SK-N-MC (cell line): ENCODE results near the gene GFRA1.

Source experiments
- DNase-seq: peaks from one replicate; pipeline ENCODE4 v3.0.0-alpha.2; 2011; ENCODE audit warnings: low read depth, low spot score
- H3K27ac ChIP-seq: fragments of 200-600 bp; sonication (generic); 2 replicates; pipeline ENCODE4 v1.5.1; 2016; ENCODE audit warnings: mixed run types
- H3K36me3 ChIP-seq: fragments of 200-600 bp; sonication (generic); 2 replicates; pipeline ENCODE4 v1.6.1; 2017; ENCODE audit warnings: antibody characterized with exemption, low read length, mixed read lengths; ENCODE audit not compliant: insufficient read depth
- H3K4me3 ChIP-seq: fragments of 200-600 bp; sonication (generic); 2 replicates; pipeline ENCODE4 v1.5.1; 2016
- H3K9ac ChIP-seq: fragments of 200-600 bp; sonication (generic); 2 replicates; pipeline ENCODE4 v1.8.0; 2017; ENCODE audit warnings: mixed run types, mixed read lengths; ENCODE audit not compliant: insufficient read length
- H3K9me3 ChIP-seq: fragments of 200-600 bp; sonication (generic); 2 replicates; pipeline ENCODE4 v1.6.1; 2017; ENCODE audit warnings: low read depth, mild to moderate bottlenecking, antibody characterized with exemption, low read length, moderate library complexity, mixed read lengths
- EZH2 ChIP-seq: fragments of 200-600 bp; sonication (generic); IDR thresholded peaks from one replicate; pipeline ENCODE4 v1.6.1; 2017; ENCODE audit warnings: antibody characterized with exemption
- FOXP2 ChIP-seq: optimal IDR thresholded peaks from 2 replicates; pipeline ENCODE3; 2011; ENCODE audit warnings: mild to moderate bottlenecking, moderate library complexity; ENCODE audit not compliant: insufficient read depth; ENCODE audit errors: extremely low read length, control extremely low read depth
- POLR2AphosphoS5 ChIP-seq: IDR thresholded peaks from 2 replicates; pipeline ENCODE4 v1.6.1; 2012; ENCODE audit warnings: mild to moderate bottlenecking, low read depth, low read length, borderline replicate concordance

Gene GFRA1

DNA sequence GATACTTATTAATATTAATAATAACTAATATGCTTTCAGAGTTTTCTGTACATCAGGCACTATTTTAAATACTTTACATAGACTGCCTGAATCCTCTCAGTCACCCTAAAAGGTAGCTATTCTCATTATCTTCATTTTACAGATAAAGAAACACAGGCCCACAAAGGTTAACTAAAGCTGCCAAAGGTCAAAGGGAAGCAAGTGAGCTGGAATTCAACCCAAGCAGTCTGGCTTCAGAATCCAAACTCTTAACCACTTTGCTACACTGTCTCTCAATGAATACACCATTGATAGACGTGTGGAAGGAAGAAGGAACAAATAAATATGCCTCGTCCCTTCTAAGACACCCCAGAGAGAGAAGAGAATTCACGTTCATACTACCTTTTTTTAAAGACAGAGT lies 52.0 kb downstream of the GFRA1 start:
- TF ChIP-seq POLR2AphosphoS5 (no peak), EZH2 (no peak), FOXP2 (no peak)
- Histone ChIP-seq H3K4me3 (no peak overlapping the region), H3K9ac (no peak overlapping the region), H3K27ac (no peak overlapping the region), H3K9me3 (no peaks in the 10 kb centered on the region), H3K36me3 (no peaks in the 10 kb centered on the region)
- no peak for DNase-seq

DNA sequence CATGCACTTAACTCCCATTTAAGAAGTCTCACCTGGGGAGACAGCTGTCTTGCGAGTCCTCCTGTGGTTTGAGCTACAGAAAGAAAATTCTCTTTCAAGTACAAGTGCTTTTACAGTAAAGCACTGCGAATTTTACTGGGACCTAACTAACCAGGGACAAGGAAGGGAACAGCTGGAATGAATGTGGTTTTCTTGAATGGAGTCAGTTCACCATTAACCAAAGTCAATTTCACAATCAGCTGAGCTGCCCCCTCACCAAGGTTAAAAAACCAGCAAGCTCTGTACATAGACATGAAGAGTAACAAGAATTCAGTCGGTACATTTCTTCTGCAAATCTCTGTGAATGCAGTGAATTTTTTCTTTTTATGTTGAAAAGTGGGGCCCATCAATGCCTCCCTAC lies 56.3 kb downstream of the GFRA1 start:
- TF ChIP-seq FOXP2, result no peak
- TF ChIP-seq POLR2AphosphoS5, result no peak
- no peak for TF ChIP-seq EZH2

DNA sequence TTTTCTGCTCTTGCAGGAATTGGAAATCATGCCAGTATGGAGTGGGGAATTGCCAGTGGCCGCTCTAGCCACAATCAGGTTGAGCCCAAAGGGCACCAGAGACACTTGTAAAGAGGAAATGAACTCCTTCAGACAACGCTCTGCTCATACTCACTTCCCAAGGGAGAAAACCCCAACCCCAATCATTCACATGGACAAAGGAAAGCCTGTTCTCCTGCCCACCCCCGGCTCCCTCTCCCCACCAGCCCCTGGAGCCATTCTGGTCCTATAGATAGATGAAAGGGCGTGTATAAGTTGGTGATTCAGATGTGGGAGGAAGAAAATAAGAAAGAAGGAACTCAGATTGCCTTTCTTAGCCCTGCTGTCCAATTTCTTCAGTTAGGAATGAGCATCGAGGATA lies 57.4 kb downstream of the GFRA1 start:
- no peaks in the 10 kb centered on the region for H3K36me3 ChIP-seq
- H3K4me3 ChIP-seq, result no peak overlapping the region
- TF ChIP-seq EZH2 (no peak), FOXP2 (no peak), POLR2AphosphoS5 (no peak)
- H3K9me3 ChIP-seq, result no peaks in the 10 kb centered on the region
- DNase-seq, result no peak
- H3K27ac ChIP-seq, result no peak overlapping the region
- H3K9ac ChIP-seq, result no peak overlapping the region

More for the DNA sequence above, 56.3 kb downstream of the GFRA1 start:
- H3K9ac ChIP-seq, result no peak overlapping the region
- no peak overlapping the region for H3K27ac ChIP-seq
- no peaks in the 10 kb centered on the region for H3K36me3 ChIP-seq
- no peaks in the 10 kb centered on the region for H3K9me3 ChIP-seq
- no peak overlapping the region for H3K4me3 ChIP-seq
- no peak for DNase-seq

DNA sequence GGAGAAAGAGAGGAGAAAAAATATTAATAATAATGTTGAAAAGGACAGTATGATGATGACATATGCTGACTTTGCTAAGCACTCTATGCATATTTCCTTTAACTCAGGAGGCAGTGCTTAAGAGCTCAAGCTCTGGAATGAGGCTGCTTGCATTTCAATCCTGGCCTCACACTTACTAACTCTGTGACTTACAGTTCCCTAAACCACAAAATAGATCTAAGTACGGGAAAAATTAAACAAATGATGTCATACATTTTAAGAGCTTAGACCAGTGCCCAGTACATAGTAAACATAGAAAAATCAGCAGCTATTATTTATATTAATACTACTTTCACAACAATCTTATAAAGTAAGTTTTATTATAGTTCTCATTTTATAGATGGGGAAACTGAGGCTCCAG lies 61.3 kb downstream of the GFRA1 start:
- H3K36me3 ChIP-seq, result no peaks in the 10 kb centered on the region
- H3K9ac ChIP-seq, result no peak overlapping the region
- H3K27ac ChIP-seq, result no peak overlapping the region
- TF ChIP-seq EZH2 (no peak), POLR2AphosphoS5 (no peak), FOXP2 (no peak)
- H3K4me3 ChIP-seq, result no peak overlapping the region
- DNase-seq, result no peak
- H3K9me3 ChIP-seq, result no peaks in the 10 kb centered on the region

DNA sequence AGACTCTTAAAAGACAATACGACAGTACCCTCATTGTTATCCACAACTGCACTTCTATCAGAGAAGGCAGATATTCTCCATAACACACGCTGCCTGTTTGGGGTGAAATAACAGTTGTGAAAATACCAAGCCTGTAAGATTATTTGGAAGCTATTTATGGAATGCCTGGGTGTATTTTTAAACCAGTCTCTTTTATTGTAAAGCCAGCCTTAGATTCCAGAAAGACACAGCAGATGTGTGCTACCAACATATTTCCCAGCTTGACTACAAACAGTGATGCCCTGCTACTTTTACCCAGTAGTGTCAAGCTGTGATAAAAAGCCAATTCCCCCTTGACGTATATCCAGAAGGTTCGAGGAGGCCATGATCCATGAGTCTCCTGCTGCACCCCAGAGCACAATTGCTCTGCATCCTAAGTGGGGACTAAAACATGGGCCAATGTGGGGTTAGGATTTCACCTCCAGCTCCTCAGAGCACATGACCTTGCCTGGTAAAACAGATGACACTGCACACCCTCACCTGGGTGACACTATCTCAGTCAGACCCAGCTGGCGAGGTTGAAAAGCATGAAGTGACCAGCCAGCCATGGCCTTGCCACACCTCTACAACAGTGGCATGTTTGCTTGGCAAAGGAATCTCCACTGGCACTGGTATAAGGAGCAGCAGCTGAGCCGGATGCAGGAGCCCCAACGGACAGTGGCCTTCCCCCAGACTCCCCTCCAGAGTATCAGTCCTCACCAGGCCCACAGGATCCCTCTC lies 62.2 kb downstream of the GFRA1 start:
- Histone ChIP-seq H3K36me3 (no peaks in the 10 kb centered on the region), H3K9ac (no peak overlapping the region), H3K27ac (no peak overlapping the region), H3K4me3 (no peak overlapping the region), H3K9me3 (no peaks in the 10 kb centered on the region)
- DNase-seq, result no peak
- no peak for TF ChIP-seq EZH2
- no peak for TF ChIP-seq FOXP2
- TF ChIP-seq POLR2AphosphoS5, result no peak

DNA sequence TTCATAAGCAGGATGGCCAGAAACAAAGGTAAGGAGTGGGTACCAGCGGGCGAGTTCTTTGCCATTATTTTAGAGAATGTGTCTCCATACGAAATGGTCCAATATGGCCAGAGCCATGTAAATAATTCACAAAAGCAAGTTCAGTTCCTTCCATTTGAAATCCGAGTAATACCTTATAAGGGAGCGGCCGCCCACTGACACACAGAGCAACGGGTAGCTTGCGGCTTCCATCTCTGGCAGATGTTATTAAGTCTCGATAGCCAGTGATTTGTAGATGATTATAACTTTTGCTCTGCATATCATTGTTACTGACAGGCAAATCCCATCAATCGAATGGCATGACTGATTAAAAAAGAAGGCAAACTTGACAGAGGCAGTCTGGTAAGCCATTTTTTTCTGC lies 63.2 kb downstream of the GFRA1 start:
- no peak overlapping the region for H3K4me3 ChIP-seq
- H3K27ac ChIP-seq, result no peak overlapping the region
- DNase-seq, result no peak
- no peaks in the 10 kb centered on the region for H3K36me3 ChIP-seq
- TF ChIP-seq FOXP2 (no peak), EZH2 (no peak), POLR2AphosphoS5 (no peak)
- no peak overlapping the region for H3K9ac ChIP-seq
- H3K9me3 ChIP-seq, result no peaks in the 10 kb centered on the region

DNA sequence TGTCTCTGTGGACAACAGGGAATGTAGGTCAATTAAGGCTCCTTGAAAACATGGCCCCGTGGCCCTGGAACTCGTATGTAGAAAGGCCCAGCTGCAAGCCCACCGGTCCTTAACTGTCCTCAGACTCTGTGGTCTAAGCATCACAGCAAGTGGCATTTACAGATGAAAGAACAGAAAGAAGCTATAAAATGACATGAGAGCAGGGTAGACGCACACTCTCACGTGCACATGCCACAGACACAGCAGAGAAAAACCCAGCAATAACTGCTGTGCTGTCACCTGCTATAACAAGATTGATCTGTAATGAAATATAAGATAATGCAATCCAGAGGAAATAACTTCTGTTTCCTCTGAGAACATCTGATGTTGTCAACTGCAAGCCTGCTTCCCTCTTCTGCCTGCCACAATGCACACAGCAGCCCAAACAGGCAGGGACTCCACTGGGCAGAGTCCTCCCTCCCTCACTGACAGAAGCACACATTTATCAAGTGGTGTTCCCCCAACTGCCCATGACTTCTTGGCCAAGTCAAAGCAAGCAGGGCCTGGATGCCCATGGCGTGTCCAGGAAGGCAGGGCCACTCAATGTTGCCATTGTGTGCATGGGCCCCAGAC lies 63.9 kb downstream of the GFRA1 start:
- Histone ChIP-seq H3K9ac (no peak overlapping the region), H3K27ac (no peak overlapping the region), H3K9me3 (no peaks in the 10 kb centered on the region), H3K4me3 (no peak overlapping the region), H3K36me3 (no peaks in the 10 kb centered on the region)
- TF ChIP-seq EZH2 (no peak), FOXP2 (no peak), POLR2AphosphoS5 (no peak)
- no peak for DNase-seq

DNA sequence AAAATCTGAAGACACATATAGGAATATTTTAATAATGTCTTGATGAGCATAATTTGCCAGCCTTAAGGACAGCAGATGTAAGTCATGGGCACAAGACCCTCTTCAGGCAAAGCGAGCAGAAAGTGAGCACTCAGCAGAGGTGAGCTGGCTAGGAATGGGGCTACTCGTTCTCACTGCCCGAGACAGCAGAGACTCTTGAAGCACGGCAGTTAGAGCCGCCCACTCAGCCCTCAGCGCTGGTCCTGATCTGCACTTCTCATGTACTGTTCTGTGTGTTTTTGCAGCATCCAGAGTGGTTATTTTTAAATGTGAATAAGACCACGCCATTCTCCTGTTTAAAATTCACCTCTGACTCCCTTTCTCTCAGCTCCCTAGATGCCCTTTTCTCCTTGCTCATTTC lies 65.3 kb downstream of the GFRA1 start:
- Histone ChIP-seq H3K27ac (no peak overlapping the region), H3K9me3 (no peaks in the 10 kb centered on the region), H3K9ac (no peak overlapping the region), H3K4me3 (no peak overlapping the region), H3K36me3 (no peaks in the 10 kb centered on the region)
- DNase-seq, result no peak
- TF ChIP-seq FOXP2 (no peak), EZH2 (no peak), POLR2AphosphoS5 (no peak)
